Left renal pelvis (tissue), 4 donors: ENCODE results near the gene SNED1. TPM values are rescaled to one million over a fixed set of nuclear protein-coding genes. Genes with fewer than 3 reads are reported as not detected.

Experiments used
- DNase-seq, 4 donors: peaks; one replicate each; pipeline ENCODE4 v3.0.0-alpha.2; 2013; ENCODE audit warnings: low read depth in 4 of 4, low spot score in 3 of 4
- polyA plus RNA-seq, 4 donors: library from polyadenylated mRNA; unstranded; fragments of 120-200 nt; gene quantifications; one replicate each; pipeline ENCODE4 v1.2.1, GENCODE V29; 2013; ENCODE audit not compliant: insufficient read length in 4 of 4

SNED1 gene
- polyA plus RNA-seq, 4 donors = 7.3 to 10.8 (median 8.6) TPM

DNA sequence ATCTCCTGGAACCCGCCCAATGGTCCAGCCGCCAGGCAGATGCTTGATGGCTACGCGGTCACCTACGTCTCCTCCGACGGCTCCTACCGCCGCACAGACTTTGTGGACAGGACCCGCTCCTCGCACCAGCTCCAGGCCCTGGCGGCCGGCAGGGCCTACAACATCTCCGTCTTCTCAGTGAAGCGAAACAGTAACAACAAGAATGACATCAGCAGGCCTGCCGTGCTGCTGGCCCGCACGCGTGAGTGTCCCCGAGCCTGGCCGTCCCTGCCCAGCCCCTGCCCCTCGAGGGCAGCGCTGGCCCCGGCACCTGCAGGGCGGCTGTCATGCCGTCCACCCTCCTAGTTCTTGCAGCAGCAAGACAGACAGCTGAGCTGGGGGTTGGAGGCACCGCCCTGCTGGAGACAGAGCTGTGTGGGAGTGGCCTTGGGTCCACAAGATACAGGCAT lies 67.0 kb downstream of the SNED1 start:
- no peak for DNase-seq

DNA sequence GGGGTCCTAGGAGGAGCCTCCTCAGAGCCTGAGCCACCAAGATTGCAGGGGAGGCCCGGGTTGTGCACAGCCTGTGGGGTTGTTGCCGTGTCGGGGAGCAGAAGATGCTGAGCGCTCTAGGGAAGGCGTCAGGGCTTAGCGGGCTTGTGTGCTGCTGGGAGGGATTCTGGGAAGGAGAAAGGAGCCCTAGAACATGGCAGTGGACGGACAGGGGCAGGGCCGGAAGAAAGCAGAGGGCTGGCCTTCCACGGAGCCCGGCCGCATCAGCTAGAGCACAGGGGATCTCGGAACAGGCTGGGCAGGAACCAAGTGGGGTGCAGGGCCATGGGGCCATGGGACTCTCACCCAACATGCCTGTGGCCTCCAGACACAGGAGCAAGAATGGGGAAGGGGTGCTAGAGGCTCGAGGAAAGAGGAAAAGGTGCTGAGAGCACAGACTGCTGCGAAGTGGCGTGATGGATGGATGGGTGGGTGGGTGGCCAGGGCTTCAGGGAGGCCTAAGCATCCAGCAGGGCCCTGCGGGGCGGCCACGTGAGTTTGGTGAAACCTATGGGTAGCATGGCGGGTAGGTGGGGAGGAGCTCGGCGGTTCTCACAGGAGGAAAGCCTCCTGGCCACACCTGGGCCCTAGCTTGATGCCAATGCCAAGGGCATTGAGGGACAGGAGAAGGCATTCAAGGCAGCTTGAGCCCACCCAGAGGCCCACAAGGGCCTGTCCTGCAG lies 67.9 kb downstream of the SNED1 start:
- DNase-seq = no peak

DNA sequence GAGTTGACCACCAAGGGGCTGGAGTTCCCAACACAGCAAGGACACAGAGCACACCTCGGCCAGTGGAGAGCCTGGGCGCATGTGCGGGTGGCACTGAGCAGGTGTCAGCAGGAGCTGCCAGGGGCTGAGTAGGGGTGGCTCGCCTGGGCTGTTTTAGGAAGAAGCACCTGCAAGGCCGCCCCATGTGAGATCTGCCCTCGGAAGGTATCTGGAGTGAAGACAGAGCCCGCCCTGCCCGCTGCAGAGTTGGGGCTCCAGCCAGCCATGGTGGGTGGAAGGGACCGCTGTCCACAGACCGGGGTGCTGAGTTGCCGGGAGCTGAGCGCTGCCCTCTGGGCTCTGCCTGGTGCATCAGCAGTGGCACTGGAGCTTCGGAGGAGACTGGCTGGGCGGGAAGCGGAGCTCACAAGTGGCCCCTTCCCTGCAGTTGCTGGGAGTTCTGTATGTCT lies 68.5 kb downstream of the SNED1 start:
- DNase-seq = no peak

DNA sequence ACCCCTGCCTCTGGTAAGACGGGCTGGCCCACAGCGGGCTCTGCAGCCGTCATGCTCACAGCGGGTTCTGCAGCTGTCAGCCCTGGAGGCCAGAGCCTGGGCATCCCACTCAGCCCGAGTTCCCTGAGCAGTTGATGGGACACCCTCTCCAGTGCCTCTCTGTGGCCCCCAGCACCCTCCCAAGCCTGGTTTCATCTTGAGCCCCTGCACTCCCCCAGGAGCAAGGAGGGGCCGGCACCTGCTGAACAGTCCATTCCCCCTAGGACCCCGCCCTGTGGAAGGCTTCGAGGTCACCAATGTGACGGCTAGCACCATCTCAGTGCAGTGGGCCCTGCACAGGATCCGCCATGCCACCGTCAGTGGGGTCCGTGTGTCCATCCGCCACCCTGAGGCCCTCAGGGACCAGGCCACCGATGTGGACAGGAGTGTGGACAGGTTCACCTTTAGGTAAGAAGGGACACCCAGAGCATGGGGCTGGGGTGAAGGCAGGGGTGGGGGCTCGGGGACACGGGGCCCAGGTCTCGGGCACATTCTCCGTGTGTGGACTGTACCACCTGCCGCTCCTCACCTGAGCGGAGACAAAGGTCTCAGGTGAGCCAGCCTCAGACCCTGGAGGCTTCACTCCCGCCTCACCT lies 69.2 kb downstream of the SNED1 start:
- no peak for DNase-seq

DNA sequence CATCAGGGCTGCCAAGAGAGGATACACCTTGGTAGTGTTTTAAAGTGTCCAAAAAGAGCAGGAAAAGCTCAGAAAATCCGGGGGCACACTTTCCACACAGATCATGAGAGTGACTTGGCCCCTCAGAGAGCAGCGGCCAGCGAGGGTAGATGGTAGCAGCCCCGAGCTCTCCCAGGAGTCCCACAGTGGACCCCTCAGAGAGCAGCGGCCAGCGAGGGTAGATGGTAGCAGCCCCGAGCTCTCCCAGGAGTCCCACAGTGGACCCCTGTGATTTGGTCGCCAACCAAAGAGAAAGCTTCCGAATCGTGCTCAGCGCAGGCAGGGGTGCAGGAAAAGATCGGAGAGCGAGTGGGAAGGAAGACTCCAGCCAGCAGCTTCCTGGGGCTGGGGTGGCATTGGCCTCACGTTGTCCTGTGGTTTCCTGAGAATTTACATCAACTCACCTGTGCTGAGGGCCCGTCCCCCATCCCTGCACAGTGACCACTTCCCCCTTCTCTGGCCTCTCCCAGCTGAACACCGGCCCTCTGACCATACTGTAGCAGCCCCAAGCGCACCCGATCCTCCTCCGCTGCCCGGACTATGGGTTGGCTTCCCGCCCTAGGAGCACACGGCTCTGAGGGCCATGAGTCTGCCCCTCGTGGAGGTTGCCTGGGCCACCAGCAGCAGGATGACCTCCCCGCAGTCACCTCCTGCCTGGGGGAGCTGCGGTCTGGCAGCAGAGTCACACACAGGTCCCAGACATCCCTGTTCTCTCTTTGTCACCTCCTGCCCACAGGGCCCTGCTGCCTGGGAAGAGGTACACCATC lies 69.9 kb downstream of the SNED1 start:
- no peak for DNase-seq

DNA sequence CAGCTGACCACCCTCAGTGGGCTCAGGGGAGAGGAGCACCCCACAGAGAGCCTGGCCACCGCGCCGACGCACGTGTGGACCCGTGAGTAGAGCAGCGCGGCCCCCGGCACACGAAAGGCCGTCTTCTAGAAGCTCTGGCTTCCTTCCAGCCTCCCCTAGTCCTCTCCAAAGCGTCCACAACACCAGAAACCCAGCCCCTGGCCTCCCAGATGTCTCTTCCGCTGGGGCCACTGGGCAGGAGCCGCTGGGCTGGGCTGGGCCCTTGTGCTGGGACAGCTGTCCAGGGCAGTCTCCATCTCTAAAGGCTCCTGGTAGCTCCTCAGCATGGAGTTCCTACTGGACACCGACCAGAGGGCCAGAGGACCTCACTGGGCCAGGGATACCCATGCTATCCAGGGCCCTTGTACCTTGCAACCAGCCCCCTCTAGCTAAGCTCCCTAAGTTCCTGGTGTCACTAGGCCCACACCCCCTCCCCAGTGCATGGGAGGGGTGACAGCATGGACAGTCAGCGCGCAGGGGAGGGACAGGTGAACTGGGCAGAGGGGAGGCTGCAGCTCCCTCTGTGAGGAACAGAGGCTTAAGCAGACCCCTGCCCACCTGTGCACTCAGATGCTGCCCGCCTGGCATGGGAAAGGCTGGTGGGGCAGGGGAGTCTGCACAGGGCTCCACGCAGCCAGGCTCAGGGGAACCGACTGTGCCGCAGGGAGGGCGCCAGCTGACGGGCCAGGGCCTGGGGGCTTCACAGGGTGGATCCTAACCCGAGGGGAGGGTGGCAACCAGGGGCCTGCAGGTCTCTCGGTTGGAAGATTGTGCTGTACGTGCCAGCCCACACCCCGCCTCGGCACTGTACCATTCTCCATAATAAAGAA lies 70.8 kb downstream of the SNED1 start:
- no peak for DNase-seq

DNA sequence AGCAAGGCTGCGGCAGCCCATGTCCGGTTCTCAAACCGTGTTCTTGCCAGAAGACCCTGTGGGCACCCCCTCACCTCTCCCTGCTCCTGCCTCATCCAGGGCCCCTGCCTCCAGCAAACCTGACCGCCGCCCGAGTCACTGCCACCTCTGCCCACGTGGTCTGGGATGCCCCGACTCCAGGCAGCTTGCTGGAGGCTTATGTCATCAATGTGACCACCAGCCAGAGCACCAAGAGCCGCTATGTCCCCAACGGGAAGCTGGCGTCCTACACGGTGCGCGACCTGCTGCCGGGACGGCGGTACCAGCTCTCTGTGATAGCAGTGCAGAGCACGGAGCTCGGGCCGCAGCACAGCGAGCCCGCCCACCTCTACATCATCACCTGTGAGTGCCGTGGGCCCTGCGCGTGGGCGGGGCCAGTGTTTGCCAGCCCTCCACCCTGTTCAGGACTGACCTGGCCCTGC lies 71.4 kb downstream of the SNED1 start:
- DNase-seq = no peak

DNA sequence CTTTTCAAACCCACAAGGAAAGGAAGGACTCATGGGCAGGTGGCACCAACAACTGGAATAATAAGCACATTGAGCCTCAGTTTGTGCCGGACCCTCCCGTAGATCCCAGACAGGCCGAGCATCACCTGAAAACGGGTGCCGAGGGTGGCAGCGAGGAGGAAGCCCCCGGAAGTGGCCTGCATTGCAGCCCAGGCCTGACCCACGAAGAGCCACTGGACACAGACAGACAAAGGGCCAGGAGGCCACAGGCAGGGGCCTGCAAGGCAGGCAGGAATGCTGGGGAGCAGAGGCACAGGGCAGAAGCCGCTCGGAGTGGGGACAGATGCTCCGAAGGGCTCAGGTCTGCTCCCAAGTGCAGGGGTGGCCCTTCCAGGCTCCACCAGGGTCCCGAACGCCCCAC lies 71.9 kb downstream of the SNED1 start:
- DNase-seq = no peak

DNA sequence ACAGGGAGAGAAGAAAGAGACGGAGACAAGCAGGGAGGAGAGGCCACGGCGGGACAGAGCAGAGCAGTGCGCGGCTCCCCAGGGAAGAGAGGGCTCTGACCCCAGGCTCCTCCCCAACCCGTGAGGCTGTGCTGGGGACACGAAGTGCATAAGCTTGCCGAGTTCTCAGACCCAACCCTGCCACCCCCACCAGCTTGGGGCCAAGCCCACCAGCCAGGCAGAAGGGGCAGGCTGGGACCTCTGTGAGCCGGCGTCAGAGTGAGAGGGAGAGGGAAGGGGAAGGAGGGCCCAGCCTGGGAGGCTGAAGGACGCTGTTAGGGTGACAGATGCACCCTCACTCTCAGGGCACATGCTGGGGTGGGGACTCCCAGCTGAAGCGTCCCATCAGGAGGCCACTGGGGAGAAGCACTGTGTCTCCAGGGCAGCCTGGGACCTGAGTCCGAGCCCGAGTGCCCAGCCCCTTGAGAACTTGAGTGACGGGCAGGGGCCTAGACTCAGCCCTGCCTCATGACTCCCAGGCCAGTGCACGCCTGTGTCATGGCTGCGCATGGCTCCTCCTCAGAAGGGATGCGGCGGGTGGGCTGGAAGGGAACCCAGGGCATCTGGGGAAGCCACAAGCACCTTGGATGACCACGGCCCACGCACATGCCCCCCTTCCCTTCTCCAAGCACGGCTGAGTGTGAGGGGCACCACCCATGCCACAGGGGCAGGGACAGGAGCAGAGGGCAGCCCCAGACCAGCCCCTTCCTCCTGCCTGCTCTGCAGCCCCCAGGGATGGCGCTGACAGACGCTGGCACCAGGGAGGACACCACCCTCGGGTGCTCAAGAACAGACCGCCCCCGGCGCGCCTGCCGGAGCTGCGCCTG lies 72.6 kb downstream of the SNED1 start:
- DNase-seq = no peak

DNA sequence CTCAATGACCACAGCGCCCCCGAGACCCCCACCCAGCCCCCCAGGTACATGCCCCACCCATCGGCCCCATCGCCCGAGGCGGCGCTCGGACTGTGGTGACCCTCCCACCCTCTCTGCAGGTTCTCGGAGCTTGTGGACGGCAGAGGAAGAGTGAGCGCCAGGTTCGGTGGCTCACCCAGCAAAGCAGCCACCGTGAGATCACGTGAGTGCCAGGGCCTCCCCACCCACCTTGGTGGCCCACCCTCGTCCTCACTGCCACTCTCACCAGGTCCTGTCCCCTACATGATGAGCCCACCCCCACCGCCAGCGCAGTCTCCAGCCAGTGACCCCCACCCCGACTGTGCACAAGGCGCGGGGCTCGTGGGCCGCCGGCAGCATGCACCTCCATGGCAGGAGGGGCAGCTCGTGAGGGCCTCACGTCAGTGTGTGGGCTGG lies 73.3 kb downstream of the SNED1 start:
- DNase-seq = no peak

DNA sequence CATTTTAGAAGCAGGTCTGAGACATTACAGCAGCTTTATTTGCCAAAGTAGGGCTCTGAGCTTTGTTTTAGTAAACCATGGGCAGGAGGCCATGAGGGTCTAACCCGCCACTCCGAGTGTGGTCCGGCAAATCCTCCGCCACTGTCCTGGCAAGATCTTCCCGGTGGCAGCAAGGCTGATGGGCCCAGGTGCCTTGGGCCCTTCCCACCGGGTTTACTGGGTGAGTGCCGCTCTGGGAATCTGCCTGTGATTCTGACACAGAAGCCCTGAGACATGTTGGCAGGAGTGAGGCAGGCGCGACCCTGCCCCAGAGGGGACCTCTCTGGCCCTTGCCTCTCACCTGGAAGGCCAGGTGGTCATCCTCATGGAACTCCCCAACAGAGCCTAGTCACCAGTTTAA lies 73.7 kb downstream of the SNED1 start:
- no peak for DNase-seq

DNA sequence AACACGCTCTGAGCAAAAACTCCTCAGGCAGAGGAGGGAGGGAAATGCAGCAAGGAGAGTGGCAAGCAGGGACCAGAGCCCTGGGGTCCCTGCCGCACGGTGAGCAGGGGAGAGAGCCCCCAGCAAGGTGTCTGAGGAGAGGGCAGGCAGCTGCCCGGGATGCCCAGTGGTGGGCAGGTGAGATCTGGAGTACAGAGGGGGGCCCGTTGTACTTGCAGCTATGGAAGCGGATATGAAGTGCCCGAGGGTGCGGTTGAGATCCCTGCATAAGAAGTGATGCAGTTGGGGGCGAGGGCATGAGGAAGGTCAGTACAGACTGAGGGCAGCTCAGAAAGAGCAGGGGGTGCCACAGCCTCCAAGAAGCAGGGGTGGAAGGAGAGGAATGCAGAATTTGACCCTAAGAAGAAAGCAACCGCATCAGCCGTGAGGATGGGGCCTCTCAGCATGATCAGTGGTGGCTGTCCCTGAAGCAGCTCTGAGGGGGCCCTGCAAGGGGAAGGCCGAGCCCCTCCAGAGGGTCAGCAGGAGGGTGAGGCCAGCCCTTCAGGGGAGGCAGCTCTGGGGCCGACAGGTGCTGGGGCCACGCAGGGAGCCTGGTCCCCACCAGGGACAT lies 74.2 kb downstream of the SNED1 start:
- no peak for DNase-seq

DNA sequence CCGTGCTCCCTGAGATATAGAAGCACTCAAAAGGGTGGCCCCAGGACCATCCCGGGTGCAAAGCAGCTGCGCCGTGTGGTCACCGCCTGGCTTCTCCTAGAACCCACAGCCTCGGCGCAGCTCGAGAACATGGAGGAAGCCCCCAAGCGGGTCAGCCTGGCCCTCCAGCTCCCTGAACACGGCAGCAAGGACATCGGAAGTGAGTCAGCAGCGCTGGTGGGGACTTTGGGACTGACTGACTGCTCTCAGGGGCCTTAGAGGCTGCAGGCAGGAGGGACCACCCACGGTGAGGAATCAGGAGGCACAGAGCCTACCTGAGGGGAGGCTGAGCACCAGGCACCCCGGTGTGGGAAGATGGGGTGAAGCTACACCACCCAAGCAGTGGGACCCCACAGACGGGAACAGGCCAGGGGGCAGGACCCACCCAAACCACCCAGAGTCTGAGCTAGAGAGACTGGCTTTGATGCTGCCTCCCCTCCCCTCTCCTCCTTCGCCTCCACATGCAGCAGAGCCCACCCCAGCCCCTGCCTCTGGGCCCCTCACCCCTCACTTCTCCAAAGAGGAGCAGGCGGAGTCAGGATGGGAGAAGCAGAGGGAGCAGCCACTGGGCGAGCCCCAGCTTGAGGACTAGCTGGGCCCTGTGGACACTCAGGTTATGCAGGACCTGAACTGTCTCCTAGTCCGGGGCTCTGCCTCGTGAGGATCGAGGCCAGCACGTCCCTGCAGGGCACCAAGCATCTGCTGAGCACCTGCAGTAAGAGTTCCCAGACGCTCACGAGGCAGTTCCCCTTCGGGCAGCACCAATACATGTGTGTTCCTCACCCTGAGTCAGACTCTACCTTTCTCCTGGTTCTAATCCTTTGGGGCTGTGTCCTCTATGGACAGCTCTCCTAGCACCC lies 75.0 kb downstream of the SNED1 start:
- DNase-seq = no peak

DNA sequence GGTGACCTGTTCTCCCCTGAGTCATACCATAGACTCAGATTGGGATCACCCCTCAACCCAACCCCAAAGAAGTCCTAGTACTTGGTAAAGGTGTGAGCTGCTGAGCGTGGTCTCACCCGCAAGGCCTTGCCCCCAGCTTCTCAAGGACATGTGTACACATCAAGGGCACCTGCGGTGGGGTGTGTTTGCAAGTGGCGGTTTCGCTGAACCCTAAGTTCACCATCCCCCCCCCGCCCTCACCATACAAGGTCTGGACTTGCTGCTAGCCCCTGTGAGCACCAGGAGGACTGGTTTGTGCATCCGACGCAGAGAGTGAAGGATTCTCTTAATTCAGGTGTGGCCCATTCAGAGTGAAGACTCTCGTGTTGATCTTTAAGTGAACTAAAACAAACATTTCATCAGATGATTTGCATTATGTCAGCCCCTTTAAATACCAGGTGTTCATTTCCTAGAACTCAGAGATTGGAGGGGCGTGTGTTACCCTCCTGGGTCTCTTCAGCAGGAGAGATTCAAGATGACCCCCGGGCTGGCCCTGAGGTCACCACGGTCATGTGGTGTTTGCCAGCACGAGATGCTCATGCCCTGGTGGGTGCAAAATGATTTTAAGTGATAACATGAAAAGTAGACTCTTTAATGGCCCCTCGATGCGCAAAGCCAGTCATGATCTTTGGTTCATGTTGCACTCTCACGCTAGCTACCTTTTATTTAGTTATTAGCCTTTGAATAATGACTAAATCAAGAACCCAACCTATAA lies 75.8 kb downstream of the SNED1 start:
- no peak for DNase-seq

DNA sequence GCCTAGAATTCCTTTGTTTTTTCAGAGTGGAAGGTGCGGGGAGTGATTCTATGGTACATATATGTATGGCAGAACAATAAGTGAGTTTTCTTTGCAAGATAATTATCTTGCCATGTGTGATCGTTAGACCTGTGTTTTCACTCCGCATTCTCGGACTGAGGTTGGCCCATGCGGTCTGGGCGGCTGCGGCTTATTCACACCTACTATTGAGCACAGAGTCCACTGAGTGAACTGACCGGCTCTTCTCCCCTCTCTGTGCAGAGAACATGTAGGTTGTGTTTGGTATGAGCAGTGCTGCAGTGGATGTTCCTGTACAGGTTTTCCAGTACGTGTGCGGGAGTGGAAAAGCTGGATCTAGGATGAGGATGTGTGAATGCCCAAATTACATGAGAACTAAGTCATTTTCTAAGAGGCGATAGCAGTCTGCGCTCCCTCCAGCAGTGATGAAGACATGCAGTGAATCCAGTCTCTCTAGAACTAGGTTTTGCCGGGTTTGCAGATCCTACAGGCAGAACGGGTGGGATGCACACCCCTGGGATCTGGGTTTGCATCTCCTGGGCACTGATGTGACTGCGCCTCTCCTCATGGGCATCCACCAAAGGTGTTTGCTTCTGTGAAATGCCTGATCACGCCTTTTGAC lies 76.6 kb downstream of the SNED1 start:
- no peak for DNase-seq

DNA sequence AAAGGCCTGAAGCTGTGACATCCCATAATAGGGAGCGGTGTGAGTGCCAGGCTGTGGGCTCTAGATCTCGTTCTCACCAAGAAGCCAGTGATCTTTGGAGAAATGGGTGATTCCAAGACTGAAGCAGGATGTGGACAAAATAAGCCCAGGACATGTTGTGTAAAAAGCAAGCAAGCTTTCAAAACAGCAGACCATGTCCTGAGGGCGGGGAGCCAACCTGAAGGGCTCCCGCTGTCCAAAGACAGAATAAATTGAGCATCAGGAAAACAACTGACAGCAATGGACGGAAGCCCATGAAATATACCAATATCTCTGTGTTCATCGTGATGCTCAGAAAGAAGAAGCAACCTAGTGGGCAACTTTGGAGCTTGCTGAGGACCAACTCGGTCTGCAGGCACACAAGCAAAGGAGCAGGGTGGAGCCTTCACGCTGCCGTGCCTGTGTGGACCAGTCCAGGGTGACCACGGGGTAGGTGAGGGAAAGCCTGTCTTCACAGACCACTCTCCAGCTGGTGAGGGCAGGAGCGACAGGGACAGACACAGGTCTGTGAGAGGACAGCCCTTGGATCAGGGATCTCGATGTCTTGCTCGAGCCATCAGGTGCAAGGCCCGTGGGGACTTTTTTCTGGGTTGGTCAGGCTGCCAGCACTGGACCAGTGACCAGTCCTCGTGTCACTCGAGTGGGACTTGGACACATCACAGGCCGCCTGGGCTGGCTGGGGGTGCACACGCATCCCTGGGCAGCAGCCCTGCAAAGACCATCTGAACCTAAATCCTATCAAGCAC lies 82.2 kb downstream of the SNED1 start:
- no peak for DNase-seq
